Measurements from ENCODE around the gene CCDC141. TPM values are rescaled to one million over a fixed set of nuclear protein-coding genes. Genes with fewer than 3 reads are reported as not detected.

CCDC141 gene
- total RNA-seq, 2 donors from 2014 or later, result 0.42 to 1.0 TPM

DNA sequence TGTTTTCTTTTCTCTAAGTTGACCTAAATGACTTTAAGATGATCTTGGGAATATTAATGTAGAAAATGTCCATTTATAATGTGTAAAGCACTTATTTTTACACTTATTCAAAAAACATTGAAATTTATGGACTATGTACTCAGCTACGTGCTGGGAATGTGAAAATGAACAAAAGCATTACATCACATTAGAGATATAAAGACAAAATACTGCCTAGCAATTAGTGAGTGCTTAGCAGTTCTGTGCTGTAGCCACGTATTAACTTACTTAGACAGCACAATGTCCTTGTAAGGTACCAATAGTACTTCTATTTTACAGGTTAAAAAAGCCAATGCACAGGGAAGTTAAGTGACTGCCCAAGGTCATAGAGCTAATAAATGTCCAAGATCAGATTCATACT lies 138.9 kb downstream of the CCDC141 start:
- TF ChIP-seq, protein P1, sequence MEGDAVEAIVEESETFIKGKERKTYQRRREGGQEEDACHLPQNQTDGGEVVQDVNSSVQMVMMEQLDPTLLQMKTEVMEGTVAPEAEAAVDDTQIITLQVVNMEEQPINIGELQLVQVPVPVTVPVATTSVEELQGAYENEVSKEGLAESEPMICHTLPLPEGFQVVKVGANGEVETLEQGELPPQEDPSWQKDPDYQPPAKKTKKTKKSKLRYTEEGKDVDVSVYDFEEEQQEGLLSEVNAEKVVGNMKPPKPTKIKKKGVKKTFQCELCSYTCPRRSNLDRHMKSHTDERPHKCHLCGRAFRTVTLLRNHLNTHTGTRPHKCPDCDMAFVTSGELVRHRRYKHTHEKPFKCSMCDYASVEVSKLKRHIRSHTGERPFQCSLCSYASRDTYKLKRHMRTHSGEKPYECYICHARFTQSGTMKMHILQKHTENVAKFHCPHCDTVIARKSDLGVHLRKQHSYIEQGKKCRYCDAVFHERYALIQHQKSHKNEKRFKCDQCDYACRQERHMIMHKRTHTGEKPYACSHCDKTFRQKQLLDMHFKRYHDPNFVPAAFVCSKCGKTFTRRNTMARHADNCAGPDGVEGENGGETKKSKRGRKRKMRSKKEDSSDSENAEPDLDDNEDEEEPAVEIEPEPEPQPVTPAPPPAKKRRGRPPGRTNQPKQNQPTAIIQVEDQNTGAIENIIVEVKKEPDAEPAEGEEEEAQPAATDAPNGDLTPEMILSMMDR (IDR thresholded peaks at IDR 0.05), result no peak
- Histone ChIP-seq H3K4me3 (no peak overlapping the region), H3K4me1 (no peaks in the 10 kb centered on the region), H3K36me3 (no peaks in the 10 kb centered on the region), H3K9ac (ENCODE audit: low read depth in 2 of 2, low read length in 2 of 2) (no peak overlapping the region), H3K9me3 (no peaks in the 10 kb centered on the region), H3K27me3 (no peaks in the 10 kb centered on the region), H3K27ac (no peak overlapping the region)
- intact Hi-C loops (cut with DNase I), result loop anchor here (10.0 kb wide), 2 partner anchors 116 to 214 kb away; no protein-coding TSS in a partner anchor
- DNase-seq, result no peak

DNA sequence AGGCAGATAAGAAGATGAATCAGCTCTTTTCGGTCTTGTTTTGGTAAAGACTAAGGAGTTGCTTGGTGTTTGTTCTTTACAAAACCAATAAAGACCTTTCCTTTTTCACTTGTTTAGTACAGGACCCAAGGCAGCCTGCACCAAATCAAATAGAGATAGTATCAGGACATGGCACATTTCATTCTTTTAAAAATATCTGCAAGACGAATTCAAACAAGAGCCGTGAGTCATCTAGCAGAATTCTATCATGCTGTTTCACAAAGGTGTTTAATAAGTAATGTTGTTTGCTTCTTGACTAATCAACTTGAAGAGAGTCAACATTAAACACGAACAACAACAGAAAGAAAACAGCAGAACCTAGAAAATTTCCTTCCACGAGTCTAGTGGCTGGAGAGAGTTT lies 139.9 kb downstream of the CCDC141 start:
- Histone ChIP-seq H3K27ac (no peak overlapping the region), H3K9ac (ENCODE audit: low read depth in 2 of 2, low read length in 2 of 2) (no peak overlapping the region), H3K4me1 (no peaks in the 10 kb centered on the region), H3K27me3 (no peaks in the 10 kb centered on the region), H3K4me3 (no peak overlapping the region), H3K9me3 (no peaks in the 10 kb centered on the region), H3K36me3 (no peaks in the 10 kb centered on the region)
- no peak for DNase-seq
- intact Hi-C loops (cut with DNase I), result loop anchor here (10.0 kb wide), 2 partner anchors 115 to 215 kb away; no protein-coding TSS in a partner anchor
- TF ChIP-seq, protein P1 (IDR thresholded peaks at IDR 0.05), result no peak

DNA sequence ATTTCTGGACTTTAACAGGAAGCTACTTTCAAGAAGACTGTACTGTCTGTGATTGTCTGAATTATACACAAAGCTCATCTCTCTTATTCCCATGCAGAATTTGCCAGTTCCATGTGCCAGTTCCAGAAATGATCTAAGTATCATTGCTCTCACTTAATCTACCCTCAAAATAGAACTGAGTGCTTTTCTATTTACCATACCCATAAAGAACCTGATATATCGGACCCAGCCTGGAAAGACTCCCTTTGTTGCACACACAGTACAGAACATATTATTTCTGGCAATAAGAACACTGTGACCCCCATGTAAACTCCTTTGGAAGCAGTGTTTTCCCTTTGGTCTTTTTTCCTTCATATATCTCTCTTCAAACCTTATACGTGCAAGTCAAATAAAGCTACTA lies 140.4 kb downstream of the CCDC141 start:
- Histone ChIP-seq H3K9ac (ENCODE audit: low read depth in 2 of 2, low read length in 2 of 2) (no peak overlapping the region), H3K27ac (no peak overlapping the region), H3K4me1 (no peaks in the 10 kb centered on the region), H3K36me3 (no peaks in the 10 kb centered on the region), H3K27me3 (no peaks in the 10 kb centered on the region), H3K9me3 (no peaks in the 10 kb centered on the region), H3K4me3 (no peak overlapping the region)
- TF ChIP-seq, protein P1 (IDR thresholded peaks at IDR 0.05), result no peak
- intact Hi-C loops (cut with DNase I), result no loop called here
- DNase-seq, result no peak

DNA sequence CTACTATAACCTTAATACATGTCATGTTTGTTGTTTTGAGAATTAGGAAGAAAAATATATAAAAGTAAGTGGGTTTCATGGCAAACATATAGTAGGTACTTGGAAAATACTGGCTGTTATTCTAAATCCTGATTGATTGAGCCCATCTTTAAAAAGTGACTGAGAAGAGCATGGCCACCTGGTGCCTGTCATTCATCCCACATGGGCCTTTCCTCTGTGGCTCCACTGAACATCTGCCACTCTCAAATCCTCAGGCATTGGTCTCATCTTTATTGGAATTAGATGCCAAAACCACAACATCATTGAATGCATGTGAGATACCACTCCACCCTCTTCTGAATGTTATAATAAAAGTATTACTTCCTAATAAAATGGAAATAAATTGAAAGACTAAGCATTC lies 141.1 kb downstream of the CCDC141 start:
- H3K27ac ChIP-seq, result no peak overlapping the region
- H3K9ac ChIP-seq (ENCODE audit: low read depth in 2 of 2, low read length in 2 of 2), result no peak overlapping the region
- H3K27me3 ChIP-seq, result no peaks in the 10 kb centered on the region
- no peaks in the 10 kb centered on the region for H3K9me3 ChIP-seq
- no peaks in the 10 kb centered on the region for H3K4me1 ChIP-seq
- TF ChIP-seq, protein P1 (IDR thresholded peaks at IDR 0.05), result no peak
- H3K36me3 ChIP-seq, result no peaks in the 10 kb centered on the region
- DNase-seq, result no peak
- intact Hi-C loops (cut with DNase I), result no loop called here
- H3K4me3 ChIP-seq, result no peak overlapping the region

DNA sequence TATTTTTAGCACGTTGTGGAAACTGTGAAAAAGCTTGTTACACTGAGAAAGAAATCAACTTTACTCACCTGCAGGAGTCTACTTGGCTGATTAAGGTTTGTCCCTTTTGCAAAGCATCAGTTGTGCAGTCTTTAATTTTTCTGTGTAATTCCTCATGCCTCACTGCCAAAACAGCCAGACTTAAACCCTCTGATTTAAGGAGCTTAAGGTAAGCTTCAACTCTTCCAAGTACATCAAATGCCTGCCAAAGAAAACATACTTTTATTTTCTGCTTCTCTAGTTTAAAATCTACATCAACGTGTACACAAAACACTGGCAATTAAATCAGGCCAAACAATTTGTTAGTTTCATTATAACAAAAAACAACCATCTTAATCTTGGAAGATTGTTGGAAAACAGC lies 144.7 kb downstream of the CCDC141 start:
- intact Hi-C loops (cut with DNase I), result no loop called here

More for the DNA sequence above, 144.7 kb downstream of the CCDC141 start:
- no peak for DNase-seq
- TF ChIP-seq, protein P1 (IDR thresholded peaks at IDR 0.05), result no peak
- H3K4me3 ChIP-seq, result no peak overlapping the region
- H3K36me3 ChIP-seq, result no peaks in the 10 kb centered on the region
- H3K27me3 ChIP-seq, result no peaks in the 10 kb centered on the region
- no peak overlapping the region for H3K9ac ChIP-seq (ENCODE audit: low read depth in 2 of 2, low read length in 2 of 2)
- no peaks in the 10 kb centered on the region for H3K9me3 ChIP-seq
- H3K4me1 ChIP-seq, result no peaks in the 10 kb centered on the region
- no peak overlapping the region for H3K27ac ChIP-seq
